Neural cell (in vitro differentiated cells): ENCODE measurements around the gene TMEM132E. TPM values are rescaled to one million over a fixed set of nuclear protein-coding genes. Genes with fewer than 3 reads are reported as not detected.
A peak's percentile ranks its signal among the peaks of the same experiment; 100 is the strongest.

ENCODE experiments used
- H2AFZ ChIP-seq: fragments of 200-600, 300-800 bp; sonication (generic), shearing (Covaris generic); 2 replicates; pipeline ENCODE4 v1.6.0; 2014; ENCODE audit warnings: low read depth, mild to moderate bottlenecking, antibody characterized with exemption, low read length, moderate library complexity
- H3F3A ChIP-seq: fragments of 200-600 bp; shearing (Covaris generic); 2 replicates; pipeline ENCODE4 v1.6.1; 2016; ENCODE audit warnings: mild to moderate bottlenecking, moderate library complexity, mixed read lengths, antibody characterized with exemption, low read length; ENCODE audit not compliant: insufficient read depth, poor library complexity, severe bottlenecking
- H3K27ac ChIP-seq: fragments of 200-600, 300-800 bp; sonication (generic), shearing (Covaris generic); 2 replicates; pipeline ENCODE4 v1.5.1; 2014; ENCODE audit warnings: mild to moderate bottlenecking, low read length, moderate library complexity
- H3K27me3 ChIP-seq: fragments of 300-800, 200-600 bp; sonication (generic), shearing (Covaris generic); 2 replicates; pipeline ENCODE4 v1.6.0; 2014; ENCODE audit warnings: mild to moderate bottlenecking, low read depth, low read length, moderate library complexity; ENCODE audit not compliant: insufficient read depth
- H3K36me3 ChIP-seq: fragments of 300-800, 200-600 bp; sonication (generic), shearing (Covaris generic); 2 replicates; pipeline ENCODE4 v1.5.1; 2014; ENCODE audit warnings: mild to moderate bottlenecking, antibody characterized with exemption, low read length, moderate library complexity; ENCODE audit not compliant: insufficient read depth
- H3K4me2 ChIP-seq: fragments of 300-800, 200-600 bp; sonication (generic), shearing (Covaris generic); 2 replicates; pipeline ENCODE4 v1.6.0; 2014; ENCODE audit warnings: mild to moderate bottlenecking, low read length
- H3K4me3 ChIP-seq: fragments of 300-800, 200-600 bp; sonication (generic), shearing (Covaris generic); 2 replicates; pipeline ENCODE4 v1.5.1; 2014; ENCODE audit warnings: mild to moderate bottlenecking, low read length, moderate library complexity
- H3K79me2 ChIP-seq: fragments of 200-600 bp; shearing (Covaris generic); replicated peaks from 2 replicates; pipeline ENCODE4 v1.6.0; 2014; ENCODE audit warnings: mild to moderate bottlenecking, low read length, moderate library complexity; ENCODE audit not compliant: insufficient read depth
- H3K9ac ChIP-seq: fragments of 300-800, 200-600 bp; sonication (generic), shearing (Covaris generic); 2 replicates; pipeline ENCODE4 v1.6.1; 2016; ENCODE audit warnings: mild to moderate bottlenecking, low read length, mixed read lengths
- H3K9me2 ChIP-seq: fragments of 200-600 bp; shearing (Covaris generic); 2 replicates; pipeline ENCODE4 v1.6.1; 2016; ENCODE audit warnings: mild to moderate bottlenecking, low read length, mixed read lengths; ENCODE audit not compliant: insufficient read depth
- H3K9me3 ChIP-seq: fragments of 200-600, 300-800 bp; sonication (generic), shearing (Covaris generic); 2 replicates; pipeline ENCODE4 v1.6.1; 2016; ENCODE audit warnings: mild to moderate bottlenecking, mixed run types, low read length, moderate library complexity, mixed read lengths
- H4K20me1 ChIP-seq: fragments of 200-600 bp; shearing (Covaris generic); 2 replicates; pipeline ENCODE4 v1.6.1; 2016; ENCODE audit warnings: mild to moderate bottlenecking, mixed run types; ENCODE audit not compliant: insufficient read depth
- CTCF ChIP-seq: fragments of 450-650 bp; IDR thresholded peaks from 2 replicates; pipeline ENCODE4 v1.5.1; 2014; ENCODE audit warnings: antibody characterized with exemption, mild to moderate bottlenecking, moderate library complexity; ENCODE audit not compliant: poor library complexity, severe bottlenecking
- EP300 ChIP-seq: fragments of 450-650 bp; conservative IDR thresholded peaks from 2 replicates; pipeline ENCODE4 v1.6.1; 2014; ENCODE audit warnings: antibody characterized with exemption, mild to moderate bottlenecking, moderate library complexity; ENCODE audit not compliant: poor library complexity, severe bottlenecking
- EZH2 ChIP-seq: fragments of 200-600, 300-800 bp; shearing (Covaris generic), sonication (generic); IDR thresholded peaks from 2 replicates; pipeline ENCODE4 v1.6.1; 2014; ENCODE audit warnings: antibody characterized with exemption, low read length, borderline replicate concordance, mild to moderate bottlenecking; ENCODE audit not compliant: insufficient read depth, poor library complexity, severe bottlenecking
- MXI1 ChIP-seq: fragments of 450-650 bp; conservative IDR thresholded peaks from 2 replicates; pipeline ENCODE4 v1.6.1; 2014; ENCODE audit warnings: antibody characterized with exemption, mild to moderate bottlenecking; ENCODE audit not compliant: poor library complexity, severe bottlenecking
- POLR2AphosphoS5 ChIP-seq: IDR thresholded peaks from 2 replicates; pipeline ENCODE4 v1.6.1; 2012
- RAD21 ChIP-seq: fragments of 450-650 bp; conservative IDR thresholded peaks from 2 replicates; pipeline ENCODE4 v1.6.1; 2014; ENCODE audit warnings: antibody characterized with exemption, mild to moderate bottlenecking, moderate library complexity
- REST ChIP-seq: IDR thresholded peaks from 2 replicates; pipeline ENCODE4 v1.6.1; 2012; ENCODE audit warnings: borderline replicate concordance
- SMC3 ChIP-seq: fragments of 450-650 bp; conservative IDR thresholded peaks from 2 replicates; pipeline ENCODE4 v1.6.1; 2014; ENCODE audit warnings: antibody characterized with exemption, mild to moderate bottlenecking, moderate library complexity; ENCODE audit not compliant: poor library complexity
- TAF1 ChIP-seq: IDR thresholded peaks from 2 replicates; pipeline ENCODE4 v1.6.1; 2012; ENCODE audit warnings: low read depth
- polyA plus RNA-seq: library from polyadenylated mRNA; depleted of rRNA; stranded (reverse); fragments of >200 nt; gene quantifications from 2 replicates; pipeline ENCODE4 v1.2.3, GENCODE V29; 2014

The TMEM132E gene
- polyA plus RNA-seq, 1 donor from 2014 or later = 1.8 TPM

- Histone ChIP-seq H3K4me2 (no peak overlapping the region), H4K20me1 (no peaks in the 10 kb centered on the region), H3F3A (no peaks in the 10 kb centered on the region), H3K79me2 (no peaks in the 10 kb centered on the region), H3K4me3 (no peak overlapping the region), H3K9me2 (no peaks in the 10 kb centered on the region), H3K27ac (peak overlapping the region; percentile 71), H2AFZ (no peak overlapping the region), H3K9me3 (no peaks in the 10 kb centered on the region), H3K27me3 (no peaks in the 10 kb centered on the region), H3K36me3 (no peaks in the 10 kb centered on the region), H3K9ac (no peak overlapping the region)
- TF ChIP-seq EP300 = no peak
- TF ChIP-seq MXI1 = no peak
- TF ChIP-seq RAD21 = no peak
- TF ChIP-seq TAF1 = no peak
- TF ChIP-seq REST = no peak
- no peak for TF ChIP-seq EZH2
- no peak for TF ChIP-seq CTCF
Measured at GRCh38 chr17:34654276-34654880, 75.0 kb downstream of the TMEM132E start.

- H2AFZ ChIP-seq = no peak overlapping the region
- H4K20me1 ChIP-seq = no peaks in the 10 kb centered on the region
- H3K9me3 ChIP-seq = no peaks in the 10 kb centered on the region
- no peaks in the 10 kb centered on the region for H3K27me3 ChIP-seq
- H3K36me3 ChIP-seq = no peaks in the 10 kb centered on the region
- H3K27ac ChIP-seq = peak overlapping the region; percentile 71
- no peaks in the 10 kb centered on the region for H3K79me2 ChIP-seq
- TF ChIP-seq SMC3 = no peak
- TF ChIP-seq POLR2AphosphoS5 = no peak
- no peak for TF ChIP-seq REST
- H3K9me2 ChIP-seq = no peaks in the 10 kb centered on the region
- H3F3A ChIP-seq = no peaks in the 10 kb centered on the region
- peak overlapping the region; percentile 28 for H3K4me3 ChIP-seq
- H3K4me2 ChIP-seq = no peak overlapping the region
- H3K9ac ChIP-seq = no peak overlapping the region
Measured at GRCh38 chr17:34654881-34655276, 75.5 kb downstream of the TMEM132E start.
